GM10847 (cell line): Measurements from ENCODE around the gene CCDC60.

Experiments used
- POLR2A ChIP-seq: IDR thresholded peaks from 2 replicates; pipeline ENCODE4 v1.6.1; 2011; ENCODE audit not compliant: insufficient read length; ENCODE audit errors: extremely low read depth

CCDC60 gene

DNA sequence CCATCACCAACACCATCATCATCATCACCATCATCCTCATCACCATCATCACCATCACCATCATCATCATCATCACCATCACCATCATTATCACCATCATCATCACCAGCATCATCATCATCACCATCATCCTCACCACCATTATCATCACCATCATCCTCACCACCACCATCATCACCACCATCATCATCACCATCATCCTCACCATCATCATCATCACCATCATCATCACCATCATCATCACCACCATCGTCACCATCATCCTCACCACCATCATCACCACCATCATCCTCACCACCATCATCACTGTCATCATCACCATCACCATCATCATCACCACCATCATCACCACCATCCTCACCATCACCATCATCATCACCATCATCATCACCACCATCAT is 146.0 kb downstream of the CCDC60 start:
- TF ChIP-seq POLR2A = no peak

DNA sequence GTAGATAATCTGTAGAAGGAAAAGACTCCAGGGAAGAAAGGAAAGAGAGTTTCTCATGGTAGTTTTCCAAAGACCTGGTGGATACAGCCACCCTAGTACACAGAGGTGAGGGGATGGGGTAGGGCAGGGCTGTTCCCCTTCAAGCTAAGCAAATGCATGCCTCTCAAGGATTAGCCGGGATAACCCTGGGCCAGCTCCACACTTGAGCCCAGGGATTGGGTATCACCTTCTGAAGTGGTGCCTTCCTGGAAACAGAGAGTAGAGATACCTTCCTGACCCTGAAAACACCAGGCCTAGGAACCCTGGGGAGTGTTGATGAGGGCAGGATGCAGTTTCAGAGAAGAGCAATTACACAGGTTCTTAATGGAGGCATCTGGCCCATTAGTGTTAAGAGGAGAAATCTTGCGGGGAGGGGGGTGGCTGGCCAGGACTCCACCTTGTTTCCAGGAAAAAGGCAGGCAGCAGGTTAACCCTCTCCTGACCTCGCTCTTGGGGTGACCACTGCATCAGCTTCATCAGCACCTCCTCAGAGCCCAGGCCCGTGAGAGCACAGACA is 152.1 kb downstream of the CCDC60 start:
- no peak for TF ChIP-seq POLR2A

DNA sequence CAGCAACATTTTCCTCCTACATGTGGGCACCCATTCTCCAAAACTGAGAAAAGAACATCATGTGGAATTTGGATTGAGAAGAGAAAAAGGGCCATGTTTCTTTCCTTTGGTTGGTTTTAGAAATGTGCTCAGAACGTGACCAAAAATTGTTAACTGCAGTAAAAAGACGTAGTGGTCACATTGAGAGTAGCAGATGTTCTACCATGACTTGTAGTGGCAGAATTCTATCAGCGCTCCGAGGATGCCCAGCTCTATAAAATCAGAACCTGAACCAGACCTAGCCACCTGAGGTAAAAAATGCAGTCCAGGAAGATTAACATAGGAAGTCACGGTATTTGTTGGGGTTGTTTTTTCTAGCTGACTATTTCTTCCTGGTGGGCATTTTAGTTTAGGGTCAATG is 157.3 kb downstream of the CCDC60 start:
- TF ChIP-seq POLR2A = no peak

DNA sequence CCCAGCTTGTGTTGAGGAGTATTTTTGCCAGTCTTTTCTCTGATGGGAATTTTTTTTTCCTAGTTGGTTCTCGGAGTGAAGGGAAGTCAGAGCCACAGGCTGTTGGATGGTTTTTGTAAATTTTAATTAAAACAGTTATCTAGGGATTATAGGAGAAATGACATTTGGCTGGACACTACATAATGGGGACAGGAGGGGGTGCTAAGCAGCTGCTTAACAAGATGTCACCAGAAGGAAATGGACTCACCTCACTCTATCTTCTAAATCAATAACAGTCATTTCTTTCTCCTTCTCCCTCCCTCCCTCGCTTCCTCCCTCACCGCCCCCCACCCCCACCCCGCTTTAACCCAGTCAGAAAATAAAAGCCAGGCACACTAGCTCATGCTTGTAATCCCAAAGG is 165.7 kb downstream of the CCDC60 start:
- no peak for TF ChIP-seq POLR2A

DNA sequence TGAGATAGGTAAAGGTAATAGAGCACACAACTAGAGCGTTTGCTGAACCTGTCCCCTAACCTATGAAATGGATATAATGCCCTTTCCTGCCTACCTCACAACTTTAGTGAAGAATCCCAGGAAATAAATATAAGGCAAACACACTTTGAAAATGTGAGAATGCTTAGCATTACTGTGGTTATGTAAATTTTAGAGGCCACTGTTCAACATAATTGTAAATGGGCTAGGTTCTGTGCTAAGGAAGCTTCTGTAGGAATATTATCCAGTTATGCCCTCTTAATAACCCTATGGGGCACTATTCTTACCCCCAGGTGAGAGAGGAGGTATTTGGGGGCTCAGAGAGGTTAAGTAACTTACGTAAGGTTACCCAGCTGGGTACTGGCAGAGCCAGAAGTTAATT is 166.5 kb downstream of the CCDC60 start:
- TF ChIP-seq POLR2A = no peak

DNA sequence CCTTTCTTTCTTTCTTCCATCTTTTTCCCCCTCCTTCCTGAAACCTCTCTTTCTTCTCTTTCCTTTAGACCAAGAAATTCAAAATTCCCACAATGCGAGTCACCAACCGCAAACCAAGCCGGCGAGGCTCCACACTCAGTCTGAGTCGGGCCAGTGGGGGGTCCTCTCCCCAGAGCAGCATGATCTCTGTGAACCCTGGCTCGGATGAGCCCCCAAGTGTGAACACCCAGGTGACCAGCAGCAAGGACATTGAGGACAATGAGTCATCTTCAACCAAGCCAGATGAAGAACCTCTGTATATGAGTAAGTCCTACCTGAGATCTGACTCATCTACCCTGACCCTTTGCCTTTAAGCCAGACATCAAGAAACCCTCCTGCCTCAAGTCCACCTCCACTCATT is 170.5 kb downstream of the CCDC60 start:
- TF ChIP-seq POLR2A = no peak

DNA sequence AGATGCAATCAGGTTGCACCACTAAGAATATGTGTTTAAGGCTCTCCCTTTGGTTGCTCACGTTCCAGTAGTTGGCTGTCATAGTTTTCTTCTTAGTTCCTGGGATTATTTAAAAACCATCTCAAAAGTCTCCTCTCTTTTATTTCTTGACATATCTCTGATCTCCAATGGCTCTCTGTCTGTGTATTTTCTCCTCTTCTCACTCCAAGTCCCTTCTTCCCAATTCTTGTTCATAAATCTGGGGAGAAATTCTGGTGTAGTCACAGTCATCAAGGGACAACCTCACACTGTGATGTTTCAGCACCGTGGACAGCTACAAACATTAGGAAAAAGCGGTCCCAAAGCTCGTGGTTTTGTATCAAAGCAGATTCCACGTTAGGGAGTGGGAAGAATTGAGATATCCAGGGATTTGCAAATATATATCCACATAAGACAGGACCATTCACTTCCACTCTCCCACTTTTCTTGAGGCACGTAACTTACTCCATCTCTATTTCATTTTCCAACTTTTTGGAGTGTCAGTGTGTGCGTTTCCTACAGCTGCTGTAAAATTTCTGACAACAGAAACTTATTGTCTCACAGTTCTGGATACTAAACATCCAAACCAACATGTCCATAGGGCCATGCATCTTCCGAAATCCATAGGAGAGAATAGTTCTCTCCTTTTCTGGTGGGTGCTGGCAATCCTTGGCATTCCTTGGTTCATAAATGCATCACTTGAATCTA is 178.4 kb downstream of the CCDC60 start:
- TF ChIP-seq POLR2A = no peak

DNA sequence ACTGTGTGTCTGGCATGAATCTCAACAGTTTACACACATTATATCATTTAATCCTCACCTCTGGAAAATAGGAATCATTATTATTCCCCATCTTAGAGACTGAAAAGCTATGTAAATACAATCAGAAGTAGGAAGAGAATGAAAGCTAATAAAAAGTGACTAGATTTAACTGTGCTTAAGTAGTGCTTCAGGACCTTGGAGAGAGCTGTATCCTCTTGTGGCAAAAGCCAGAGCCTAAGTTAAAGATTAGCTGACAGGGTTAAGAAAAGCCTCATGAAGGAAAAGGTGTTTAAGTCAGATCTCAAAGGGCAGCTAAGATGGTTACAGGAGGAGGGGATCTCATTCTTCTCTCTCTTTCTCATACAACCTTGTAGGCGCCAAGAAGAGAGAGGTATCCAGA is 193.7 kb downstream of the CCDC60 start:
- no peak for TF ChIP-seq POLR2A

DNA sequence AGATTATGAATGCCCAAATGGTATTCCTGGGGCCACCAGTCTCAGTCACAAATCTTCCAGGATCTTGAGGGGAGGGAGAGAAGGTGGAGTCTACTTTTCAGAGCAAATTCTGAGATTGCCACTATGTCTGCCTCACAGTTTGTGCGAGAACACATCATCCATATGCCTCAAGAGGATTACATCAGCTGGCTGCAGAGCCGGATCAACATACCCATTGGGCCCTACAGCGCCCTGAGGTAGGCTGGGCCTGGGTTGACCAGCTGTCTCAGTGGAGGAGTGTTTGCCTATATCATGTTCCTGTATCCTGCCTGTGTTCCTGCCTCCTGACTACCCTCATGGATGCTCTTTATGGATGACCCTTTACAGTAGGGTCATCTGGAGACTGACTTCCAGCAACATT is 205.9 kb downstream of the CCDC60 start:
- TF ChIP-seq POLR2A = no peak

DNA sequence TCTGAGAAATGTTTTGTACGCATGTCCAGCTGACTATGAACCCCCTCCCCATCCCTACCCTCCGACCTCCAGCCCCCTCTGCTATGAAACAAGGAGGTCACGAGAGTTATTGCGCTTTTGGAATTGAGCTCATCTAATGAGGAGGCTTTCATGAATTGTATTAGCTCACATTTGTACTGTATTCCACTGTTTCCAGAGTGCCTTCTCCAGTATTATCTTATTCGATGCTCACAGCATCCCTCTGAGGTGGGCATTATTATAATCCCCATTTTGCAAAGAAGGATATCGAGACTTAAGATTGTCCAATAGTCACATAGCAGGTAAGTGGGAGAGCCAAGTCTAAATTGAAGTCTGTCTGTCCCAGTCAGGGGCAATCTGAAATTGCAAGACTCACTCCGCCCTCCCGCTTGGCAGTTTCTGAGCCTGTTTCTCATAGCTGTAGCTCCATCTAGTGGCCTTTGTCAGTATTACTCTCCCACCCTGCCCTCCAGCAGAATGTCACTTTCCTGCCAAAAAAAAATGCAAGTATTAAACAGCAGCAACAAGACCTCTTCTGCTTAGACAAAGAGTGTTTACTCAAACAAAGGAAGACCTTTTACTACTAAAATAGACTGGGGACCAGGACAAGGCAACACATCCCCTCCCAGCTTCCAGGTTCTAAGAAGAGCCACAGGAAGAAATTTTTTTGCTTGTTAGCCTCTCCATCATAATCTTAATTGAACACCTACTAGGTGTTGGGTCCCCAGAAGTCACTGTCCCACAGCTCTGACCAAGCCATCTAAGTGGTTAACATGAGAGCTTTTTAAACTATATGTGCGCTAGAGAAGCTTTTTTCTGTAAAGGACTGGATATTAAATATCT is 210.5 kb downstream of the CCDC60 start:
- no peak for TF ChIP-seq POLR2A

DNA sequence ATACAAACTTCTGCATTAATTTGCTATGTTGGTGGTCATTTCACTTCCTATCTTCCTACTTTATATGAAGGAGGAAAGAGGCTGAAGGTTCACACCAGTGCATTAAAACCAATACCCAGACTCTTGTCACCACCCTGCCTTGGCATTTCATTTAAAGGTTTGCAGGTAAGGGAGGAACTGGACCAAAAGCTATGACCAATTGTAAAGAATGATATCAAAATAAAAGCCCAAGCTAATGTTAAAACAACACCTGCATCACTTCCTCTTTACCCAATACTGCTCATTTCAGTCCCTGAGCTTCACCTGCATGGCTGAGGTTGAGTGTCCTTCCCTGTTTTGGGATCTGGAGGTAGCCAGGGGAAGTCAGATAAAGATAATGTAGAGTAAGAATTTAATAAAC is 211.8 kb downstream of the CCDC60 start:
- TF ChIP-seq POLR2A = no peak

DNA sequence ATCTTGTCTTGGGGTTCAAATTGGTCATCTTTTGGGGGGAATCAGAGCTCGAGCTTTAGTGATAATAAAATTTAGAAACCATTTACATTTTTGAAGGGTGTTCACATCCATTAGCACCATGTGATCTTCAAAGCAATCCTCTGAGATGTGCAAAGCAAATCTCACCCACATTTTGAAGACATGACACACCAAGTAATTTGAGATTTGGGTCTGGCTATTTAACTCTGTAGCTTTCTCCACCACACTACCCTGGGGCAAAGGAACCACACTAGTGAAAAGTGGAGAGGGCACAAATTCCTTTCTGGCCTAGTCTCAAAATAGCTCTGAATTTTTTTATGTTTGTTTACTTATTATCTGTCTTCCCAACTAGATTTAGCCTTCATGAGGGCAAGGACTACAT is 212.5 kb downstream of the CCDC60 start:
- no peak for TF ChIP-seq POLR2A

DNA sequence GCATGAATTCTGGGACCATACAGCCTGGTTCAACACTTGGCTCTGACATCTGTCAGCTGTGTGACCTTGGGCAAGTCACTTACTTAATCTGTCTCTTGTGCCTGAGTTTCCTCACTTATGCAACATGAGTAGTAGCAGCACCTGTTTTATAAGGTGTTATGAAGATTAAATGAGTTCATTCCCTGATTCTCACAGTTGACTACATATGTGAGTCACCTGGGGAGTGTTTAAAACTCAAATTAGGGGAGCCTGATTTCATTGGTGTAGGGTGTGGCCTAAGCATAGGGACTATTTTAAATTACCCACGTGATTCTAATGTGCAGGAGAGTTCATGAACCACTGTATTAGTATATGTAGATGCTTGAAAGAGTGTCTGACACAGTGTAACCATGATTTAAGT is 222.3 kb downstream of the CCDC60 start:
- TF ChIP-seq POLR2A = no peak

DNA sequence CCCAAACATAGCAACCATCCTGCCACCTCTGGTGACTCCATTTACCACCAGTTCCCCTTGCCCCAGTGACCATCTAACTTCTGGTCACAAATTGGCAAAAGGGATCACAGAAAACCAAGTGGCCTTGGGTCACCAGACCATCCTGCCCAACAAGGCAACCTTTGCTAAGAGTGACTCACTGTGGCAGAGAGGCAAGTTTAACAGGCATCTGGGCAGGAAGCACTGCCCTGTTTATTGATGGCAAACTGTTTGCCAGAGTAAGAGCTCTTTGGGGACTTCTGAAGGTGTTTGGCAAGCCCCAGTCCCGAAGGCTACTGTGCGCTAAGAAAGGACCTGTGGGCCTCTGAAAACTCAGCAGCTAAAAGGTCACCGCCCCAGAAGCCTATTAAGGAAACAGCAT is 230.9 kb downstream of the CCDC60 start:
- no peak for TF ChIP-seq POLR2A

DNA sequence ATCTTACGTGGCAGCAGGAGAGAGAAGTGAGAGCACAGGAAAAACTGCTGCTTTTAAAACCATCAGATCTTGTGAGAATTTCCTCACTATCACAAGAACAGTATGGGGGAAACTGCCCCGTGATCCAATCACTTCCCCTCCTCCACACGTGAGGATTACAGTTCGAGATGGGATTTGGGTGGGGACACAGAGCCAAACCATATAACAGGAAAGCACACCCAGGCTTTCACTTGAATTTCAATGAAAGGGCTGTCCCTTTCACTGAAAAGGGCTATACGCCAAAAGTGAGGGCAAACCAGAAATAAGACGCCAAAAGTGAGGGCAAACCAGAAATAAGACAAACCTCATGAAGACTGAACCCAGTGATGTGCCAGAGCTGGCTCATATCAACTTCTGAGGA is 236.2 kb downstream of the CCDC60 start:
- no peak for TF ChIP-seq POLR2A

DNA sequence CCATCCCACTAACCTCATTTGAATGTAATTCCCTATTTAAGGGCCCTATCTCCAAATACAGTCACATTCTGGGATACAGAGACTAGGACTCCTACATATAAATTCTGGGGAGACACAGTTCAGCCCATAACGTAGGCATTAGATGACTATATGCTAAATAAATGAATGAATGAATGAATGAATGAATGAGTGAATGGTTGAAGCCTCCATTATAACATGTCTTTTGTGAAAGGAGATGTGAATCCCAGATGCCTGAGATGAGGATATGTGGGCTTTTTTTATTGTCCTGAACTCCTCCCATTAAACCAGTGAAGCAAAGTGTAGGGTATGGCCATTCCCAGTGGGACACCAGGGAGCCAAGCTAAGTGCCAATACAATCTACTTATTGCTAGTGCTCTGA is 238.6 kb downstream of the CCDC60 start:
- TF ChIP-seq POLR2A = no peak
